WTC11 (cell line): ENCODE data around the gene CPOX. TPM values are rescaled to one million over a fixed set of nuclear protein-coding genes. Genes with fewer than 3 reads are reported as not detected.

Experiments used
- ATAC-seq: fragments of 200-7000 bp; cut with Tn5 transposase; 2 replicates; pipeline ENCODE4 v1.10.0; 2021; ENCODE audit warnings: mild to moderate bottlenecking, moderate library complexity
- CTCF ChIA-PET: fragments of 300-600 bp; sonication (Branson Sonifier 250); formaldehyde crosslinking; loops from one replicate; lab custom pipeline; 2021; ENCODE audit warnings: antibody characterized with exemption; lab: Charles Lee
- POLR2A ChIA-PET: fragments of 350-600 bp; sonication (Branson Sonifier 250); formaldehyde crosslinking; loops from one replicate; lab custom pipeline; 2021; ENCODE audit warnings: antibody characterized with exemption; lab: Charles Lee
- DNase-seq: peaks from one replicate; pipeline ENCODE4 v3.0.0; 2021; ENCODE audit warnings: low spot score
- H3K27ac Mint-ChIP-seq: 2 replicates; pipeline ENCODE4 v1.8.0; 2021; ENCODE audit warnings: mixed read lengths
- H3K27me3 Mint-ChIP-seq: 2 replicates; pipeline ENCODE4 v1.8.0; 2021; ENCODE audit warnings: low read depth, mild to moderate bottlenecking, moderate library complexity, mixed read lengths
- H3K36me3 Mint-ChIP-seq: 2 replicates; pipeline ENCODE4 v1.8.0; 2021; ENCODE audit warnings: mixed read lengths
- H3K4me1 Mint-ChIP-seq: 2 replicates; pipeline ENCODE4 v1.8.0; 2022; ENCODE audit warnings: mixed read lengths
- H3K4me3 Mint-ChIP-seq: 2 replicates; pipeline ENCODE4 v1.8.0; 2021; ENCODE audit warnings: mild to moderate bottlenecking, moderate library complexity, mixed read lengths
- H3K9me3 Mint-ChIP-seq: 2 replicates; pipeline ENCODE4 v1.8.0; 2021; ENCODE audit warnings: mixed read lengths
- ATF3 ChIP-seq: sonication (generic); formaldehyde crosslinking; conservative IDR thresholded peaks from 2 replicates; pipeline ENCODE4 v1.8.1; 2022; ENCODE audit warnings: mild to moderate bottlenecking, missing genetic modification reagents
- CBFB ChIP-seq: sonication (generic); formaldehyde crosslinking; IDR thresholded peaks from 2 replicates; pipeline ENCODE4 v1.8.1; 2022; ENCODE audit warnings: mild to moderate bottlenecking, low read depth, missing genetic modification reagents
- ELF4 ChIP-seq: sonication (generic); formaldehyde crosslinking; IDR thresholded peaks from 2 replicates; pipeline ENCODE4 v1.8.1; 2022; ENCODE audit warnings: low read depth, mild to moderate bottlenecking, moderate library complexity, missing genetic modification reagents
- ERG ChIP-seq: fragments of 250-450 bp; sonication (Bioruptor Pico); IDR thresholded peaks from 2 replicates; pipeline ENCODE4 v1.8.0; 2021; ENCODE audit warnings: mild to moderate bottlenecking
- ETV6 ChIP-seq: sonication (generic); formaldehyde crosslinking; IDR thresholded peaks from 2 replicates; pipeline ENCODE4 v1.8.1; 2022; ENCODE audit warnings: mild to moderate bottlenecking, missing genetic modification reagents
- GRHL2 ChIP-seq: fragments of 250-450 bp; sonication (Bioruptor Pico); IDR thresholded peaks from 2 replicates; pipeline ENCODE4 v1.8.0; 2022; ENCODE audit warnings: mild to moderate bottlenecking, moderate library complexity; ENCODE audit not compliant: insufficient replicate concordance, severe bottlenecking
- KAT7 ChIP-seq: sonication (generic); formaldehyde crosslinking; IDR thresholded peaks from 2 replicates; pipeline ENCODE4 v1.8.1; 2023; ENCODE audit warnings: missing genetic modification reagents, mild to moderate bottlenecking, borderline replicate concordance
- PREB ChIP-seq: sonication (generic); formaldehyde crosslinking; IDR thresholded peaks from 2 replicates; pipeline ENCODE4 v1.8.1; 2022; ENCODE audit warnings: mild to moderate bottlenecking, missing genetic modification reagents, moderate library complexity, borderline replicate concordance
- RORB ChIP-seq: fragments of 250-450 bp; sonication (Bioruptor Pico); IDR thresholded peaks from 2 replicates; pipeline ENCODE4 v1.9.0; 2021; ENCODE audit warnings: mild to moderate bottlenecking
- SMAD3 ChIP-seq: sonication (generic); formaldehyde crosslinking; IDR thresholded peaks from 2 replicates; pipeline ENCODE4 v1.8.0; 2022; ENCODE audit warnings: missing genetic modification reagents, mild to moderate bottlenecking, borderline replicate concordance
- TEAD4 ChIP-seq: sonication (generic); formaldehyde crosslinking; IDR thresholded peaks from 2 replicates; pipeline ENCODE4 v1.8.0; 2022; ENCODE audit warnings: mild to moderate bottlenecking, missing genetic modification reagents
- ZBTB43 ChIP-seq: sonication (generic); formaldehyde crosslinking; IDR thresholded peaks from 2 replicates; pipeline ENCODE4 v1.8.1; 2023; ENCODE audit warnings: mild to moderate bottlenecking, missing genetic modification reagents
- ZNF232 ChIP-seq: sonication (generic); formaldehyde crosslinking; IDR thresholded peaks from 2 replicates; pipeline ENCODE4 v1.8.0; 2022; ENCODE audit warnings: mild to moderate bottlenecking, missing genetic modification reagents
- ZNF396 ChIP-seq: fragments of 250-450 bp; sonication (Bioruptor Pico); IDR thresholded peaks from 2 replicates; pipeline ENCODE4 v1.8.0; 2021; ENCODE audit warnings: mild to moderate bottlenecking, moderate library complexity, borderline replicate concordance
- ZNF423 ChIP-seq: fragments of 250-450 bp; sonication (Bioruptor Pico); IDR thresholded peaks from 2 replicates; pipeline ENCODE4 v2.1.2; 2022; ENCODE audit warnings: mild to moderate bottlenecking, moderate library complexity
- ZNF425 ChIP-seq: fragments of 250-450 bp; sonication (Bioruptor Pico); conservative IDR thresholded peaks from 2 replicates; pipeline ENCODE4 v1.9.0; 2021; ENCODE audit warnings: mild to moderate bottlenecking
- ZNF512 ChIP-seq: sonication (generic); formaldehyde crosslinking; IDR thresholded peaks from 2 replicates; pipeline ENCODE4 v1.8.1; 2022; ENCODE audit warnings: missing genetic modification reagents, borderline replicate concordance
- total RNA-seq: library from RNA; stranded (reverse); gene quantifications from 3 replicates; pipeline ENCODE4 v1.2.3, GENCODE V29; 2021
- TF ChIP-seq, protein P1 (sequence below): fragments of 250-450 bp; sonication (Bioruptor Pico); IDR thresholded peaks from 2 replicates; pipeline ENCODE4 v1.9.0; 2021; ENCODE audit warnings: mild to moderate bottlenecking
- TF ChIP-seq, protein P2 (sequence below): fragments of 200-600 bp; IDR thresholded peaks from 2 replicates; pipeline ENCODE4 v1.8.0; 2022; ENCODE audit warnings: antibody characterized with exemption

CPOX gene
- total RNA-seq, 1 experiment from 2014 or later: 33.4 TPM

DNA sequence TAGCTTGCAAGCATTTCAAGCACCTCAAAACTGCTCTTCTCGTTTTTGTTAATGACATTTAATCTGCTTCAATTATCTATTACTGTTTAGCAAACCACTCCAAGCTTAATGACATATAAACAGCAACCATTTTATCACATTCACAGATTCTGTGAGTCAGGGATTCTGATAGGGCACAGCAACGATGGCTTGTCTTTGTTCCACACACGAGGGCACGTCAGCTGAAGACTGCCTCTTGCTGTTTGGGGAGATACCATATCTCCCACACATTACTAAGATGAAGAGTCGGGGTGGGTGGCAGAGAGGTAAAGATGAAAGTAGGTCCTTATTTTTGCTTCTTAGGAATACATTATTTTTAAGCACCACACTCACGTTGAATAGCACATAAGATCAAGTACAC, 19.3 kb downstream of the CPOX start:
- Mint-ChIP-seq H3K4me3 (no peak overlapping the region), H3K36me3 (peaks cover 23% of the 10 kb centered on the region), H3K27ac (no peak overlapping the region; the same call in 1 of the 2 replicates), H3K27me3 (no peaks in the 10 kb centered on the region), H3K4me1 (peaks cover 9% of the 10 kb centered on the region), H3K9me3 (no peaks in the 10 kb centered on the region)
- CTCF ChIA-PET: interaction anchor here (1.2 kb wide), 1 partner anchor 21 kb away, joined by 3 read pairs; no protein-coding TSS in a partner anchor
- DNase-seq: no peak
- TF ChIP-seq ZNF512 (CRISPR knock-in tag) (no peak), ZNF423 (no peak), GRHL2 (no peak), KAT7 (CRISPR knock-in tag) (no peak), CBFB (CRISPR knock-in tag) (no peak)
- no peak for ATAC-seq
- POLR2A ChIA-PET: no interaction called here

- no peak overlapping the region for H3K4me3 Mint-ChIP-seq
- no peaks in the 10 kb centered on the region for H3K27me3 Mint-ChIP-seq
- POLR2A ChIA-PET: no interaction called here
- H3K36me3 Mint-ChIP-seq: peaks cover 14% of the 10 kb centered on the region
- 0 out of 2 replicates have a peak, but pooled peaks have one; percentile 32 for ATAC-seq
- peaks cover 9% of the 10 kb centered on the region for H3K4me1 Mint-ChIP-seq
- no peaks in the 10 kb centered on the region for H3K9me3 Mint-ChIP-seq
- H3K27ac Mint-ChIP-seq: peak overlapping the region; percentile 8; the same call in 1 of the 2 replicates
- no peak for DNase-seq
- CTCF ChIA-PET: interaction anchor here (1.2 to 1.8 kb wide), 2 partner anchors 22 to 84 kb away, joined by 3 to 4 read pairs; no protein-coding TSS in a partner anchor
- no peak for TF ChIP-seq ZBTB43
- no peak for TF ChIP-seq ZNF425
- TF ChIP-seq ETV6 (CRISPR knock-in tag): no peak
- no peak for TF ChIP-seq ZNF232 (CRISPR knock-in tag)
- no peak for TF ChIP-seq ATF3 (CRISPR knock-in tag)
- TF ChIP-seq ZNF396 (CRISPR knock-in tag): no peak
- TF ChIP-seq ELF4 (CRISPR knock-in tag): no peak
- no peak for TF ChIP-seq TEAD4 (CRISPR knock-in tag)
- no peak for TF ChIP-seq SMAD3 (CRISPR knock-in tag)
- TF ChIP-seq RORB (CRISPR knock-in tag): no peak
- TF ChIP-seq, protein P1, sequence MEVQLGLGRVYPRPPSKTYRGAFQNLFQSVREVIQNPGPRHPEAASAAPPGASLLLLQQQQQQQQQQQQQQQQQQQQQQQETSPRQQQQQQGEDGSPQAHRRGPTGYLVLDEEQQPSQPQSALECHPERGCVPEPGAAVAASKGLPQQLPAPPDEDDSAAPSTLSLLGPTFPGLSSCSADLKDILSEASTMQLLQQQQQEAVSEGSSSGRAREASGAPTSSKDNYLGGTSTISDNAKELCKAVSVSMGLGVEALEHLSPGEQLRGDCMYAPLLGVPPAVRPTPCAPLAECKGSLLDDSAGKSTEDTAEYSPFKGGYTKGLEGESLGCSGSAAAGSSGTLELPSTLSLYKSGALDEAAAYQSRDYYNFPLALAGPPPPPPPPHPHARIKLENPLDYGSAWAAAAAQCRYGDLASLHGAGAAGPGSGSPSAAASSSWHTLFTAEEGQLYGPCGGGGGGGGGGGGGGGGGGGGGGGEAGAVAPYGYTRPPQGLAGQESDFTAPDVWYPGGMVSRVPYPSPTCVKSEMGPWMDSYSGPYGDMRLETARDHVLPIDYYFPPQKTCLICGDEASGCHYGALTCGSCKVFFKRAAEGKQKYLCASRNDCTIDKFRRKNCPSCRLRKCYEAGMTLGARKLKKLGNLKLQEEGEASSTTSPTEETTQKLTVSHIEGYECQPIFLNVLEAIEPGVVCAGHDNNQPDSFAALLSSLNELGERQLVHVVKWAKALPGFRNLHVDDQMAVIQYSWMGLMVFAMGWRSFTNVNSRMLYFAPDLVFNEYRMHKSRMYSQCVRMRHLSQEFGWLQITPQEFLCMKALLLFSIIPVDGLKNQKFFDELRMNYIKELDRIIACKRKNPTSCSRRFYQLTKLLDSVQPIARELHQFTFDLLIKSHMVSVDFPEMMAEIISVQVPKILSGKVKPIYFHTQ (CRISPR knock-in tag): no peak
- TF ChIP-seq, protein P2, sequence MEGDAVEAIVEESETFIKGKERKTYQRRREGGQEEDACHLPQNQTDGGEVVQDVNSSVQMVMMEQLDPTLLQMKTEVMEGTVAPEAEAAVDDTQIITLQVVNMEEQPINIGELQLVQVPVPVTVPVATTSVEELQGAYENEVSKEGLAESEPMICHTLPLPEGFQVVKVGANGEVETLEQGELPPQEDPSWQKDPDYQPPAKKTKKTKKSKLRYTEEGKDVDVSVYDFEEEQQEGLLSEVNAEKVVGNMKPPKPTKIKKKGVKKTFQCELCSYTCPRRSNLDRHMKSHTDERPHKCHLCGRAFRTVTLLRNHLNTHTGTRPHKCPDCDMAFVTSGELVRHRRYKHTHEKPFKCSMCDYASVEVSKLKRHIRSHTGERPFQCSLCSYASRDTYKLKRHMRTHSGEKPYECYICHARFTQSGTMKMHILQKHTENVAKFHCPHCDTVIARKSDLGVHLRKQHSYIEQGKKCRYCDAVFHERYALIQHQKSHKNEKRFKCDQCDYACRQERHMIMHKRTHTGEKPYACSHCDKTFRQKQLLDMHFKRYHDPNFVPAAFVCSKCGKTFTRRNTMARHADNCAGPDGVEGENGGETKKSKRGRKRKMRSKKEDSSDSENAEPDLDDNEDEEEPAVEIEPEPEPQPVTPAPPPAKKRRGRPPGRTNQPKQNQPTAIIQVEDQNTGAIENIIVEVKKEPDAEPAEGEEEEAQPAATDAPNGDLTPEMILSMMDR: no peak
- TF ChIP-seq PREB (CRISPR knock-in tag): no peak
- no peak for TF ChIP-seq ERG (CRISPR knock-in tag)
Measured at GRCh38 chr3:98573181-98573728, 20.2 kb downstream of the CPOX start.
